Rectal smooth muscle tissue (tissue), 1 donor: Measurements from ENCODE around the gene PPM1F.

Experiments used
- H3K27ac ChIP-seq: one replicate; pipeline ENCODE4 v1.7.0; 2013; ENCODE audit warnings: low read depth, low read length, inconsistent platforms
- H3K27me3 ChIP-seq: one replicate; pipeline ENCODE4 v1.7.0; 2013; ENCODE audit warnings: low read length; ENCODE audit not compliant: control insufficient read depth, insufficient read depth
- H3K36me3 ChIP-seq: one replicate; pipeline ENCODE4 v1.7.0; 2013; ENCODE audit warnings: low read length; ENCODE audit not compliant: control insufficient read depth, insufficient read depth
- H3K4me1 ChIP-seq: one replicate; pipeline ENCODE4 v1.7.0; 2013; ENCODE audit warnings: low read length; ENCODE audit not compliant: control insufficient read depth, insufficient read depth
- H3K4me3 ChIP-seq: one replicate; pipeline ENCODE4 v1.7.0; 2013; ENCODE audit warnings: low read length
- H3K9ac ChIP-seq: one replicate; pipeline ENCODE4 v1.7.0; 2013; ENCODE audit warnings: low read length

Gene PPM1F

DNA sequence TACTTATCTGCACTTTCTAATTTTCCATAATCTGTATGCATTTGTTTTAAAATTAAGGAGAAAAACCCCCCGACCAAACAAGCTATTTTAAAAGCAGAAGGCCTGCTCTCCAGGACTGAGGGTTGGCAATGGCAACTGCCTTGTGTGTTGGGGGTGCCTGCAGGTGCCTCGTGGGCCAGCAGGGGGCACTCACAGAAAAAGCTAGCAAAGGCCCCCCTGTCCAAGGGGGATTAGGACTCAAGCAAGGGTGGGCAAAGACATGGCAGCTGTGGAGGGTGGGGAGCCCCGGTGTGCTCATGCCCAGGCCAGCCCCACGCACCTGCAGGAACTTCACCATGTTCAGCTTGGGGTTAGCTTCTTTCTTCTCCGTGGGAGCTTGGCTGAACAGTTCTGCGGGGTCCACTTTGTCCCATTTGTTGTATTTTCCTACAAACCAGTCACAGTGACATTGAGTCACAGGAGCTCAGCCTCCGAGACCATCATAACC is 19.7 kb upstream of the PPM1F start:
- H3K36me3 ChIP-seq, result peaks cover 52% of the 10 kb centered on the region

DNA sequence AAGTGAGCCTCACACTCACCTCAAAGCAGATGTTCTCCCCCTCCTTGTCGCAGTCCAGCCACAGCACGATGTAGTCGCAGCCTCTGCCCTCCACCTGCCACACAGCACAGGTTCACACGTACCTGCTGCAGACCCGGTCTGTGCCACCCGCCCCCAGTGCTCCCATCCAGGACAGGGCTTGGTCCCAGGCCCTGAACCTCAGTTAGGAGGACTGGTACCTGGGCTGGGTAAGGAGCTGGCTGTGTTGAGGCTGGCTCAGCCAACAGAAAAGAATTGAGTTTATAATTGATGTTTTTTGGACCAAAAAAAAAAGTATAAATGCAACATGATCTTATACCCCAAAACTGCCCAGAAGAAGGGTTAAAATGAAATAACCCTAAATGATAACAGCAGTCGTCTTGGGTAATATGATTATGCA is 19.2 kb upstream of the PPM1F start:
- H3K36me3 ChIP-seq, result peaks cover 56% of the 10 kb centered on the region
- no peak overlapping the region for H3K9ac ChIP-seq
- no peak overlapping the region for H3K4me3 ChIP-seq
- no peak overlapping the region for H3K27ac ChIP-seq
- no peaks in the 10 kb centered on the region for H3K4me1 ChIP-seq
- no peaks in the 10 kb centered on the region for H3K27me3 ChIP-seq

More for the DNA sequence above, 19.7 kb upstream of the PPM1F start:
- no peaks in the 10 kb centered on the region for H3K27me3 ChIP-seq
- H3K4me3 ChIP-seq, result no peak overlapping the region
- H3K4me1 ChIP-seq, result no peaks in the 10 kb centered on the region
- H3K27ac ChIP-seq, result no peak overlapping the region
- H3K9ac ChIP-seq, result no peak overlapping the region

DNA sequence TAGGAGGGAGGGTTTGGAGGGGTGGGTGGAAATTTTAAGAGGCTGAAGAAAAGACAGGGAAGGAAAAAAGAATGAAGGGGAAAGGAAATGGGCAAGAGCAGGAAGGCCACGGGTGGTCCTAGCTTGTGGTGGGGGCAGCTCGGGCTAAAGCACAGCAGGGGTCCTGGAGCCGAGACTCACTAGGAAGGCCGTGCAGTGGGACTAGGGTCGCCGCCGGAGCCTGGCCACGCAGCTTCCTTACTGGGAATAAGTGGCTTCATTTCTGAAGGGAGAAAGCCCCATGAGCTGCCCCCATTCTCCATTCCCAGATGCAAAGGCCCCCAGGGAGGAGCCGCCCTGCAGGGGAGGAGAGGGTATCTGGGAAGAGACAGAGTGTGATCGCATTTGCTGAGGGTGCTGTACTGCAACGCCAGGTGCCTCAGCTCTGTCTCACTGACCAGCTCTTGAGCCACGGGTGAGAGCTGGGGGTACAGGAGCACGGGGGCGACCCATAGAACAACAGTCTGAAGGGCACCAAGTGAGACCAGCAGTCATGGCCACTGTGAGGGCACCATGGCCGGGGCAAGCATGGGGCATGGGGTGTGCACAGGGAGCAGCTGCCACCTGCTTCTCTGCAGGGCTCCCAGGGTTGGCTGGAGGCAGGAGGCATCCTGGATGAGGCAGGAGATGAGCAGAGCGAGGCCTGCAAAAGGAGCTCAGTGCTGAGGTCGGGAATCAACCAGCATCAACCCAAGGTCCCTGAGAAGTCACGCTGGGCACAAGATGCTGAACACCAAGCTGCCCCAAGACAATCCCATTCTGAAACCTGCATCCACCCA is 18.4 kb upstream of the PPM1F start:
- no peaks in the 10 kb centered on the region for H3K27me3 ChIP-seq
- no peaks in the 10 kb centered on the region for H3K4me1 ChIP-seq
- H3K4me3 ChIP-seq, result no peak overlapping the region
- H3K27ac ChIP-seq, result no peak overlapping the region
- no peak overlapping the region for H3K9ac ChIP-seq
- peaks cover 60% of the 10 kb centered on the region for H3K36me3 ChIP-seq

DNA sequence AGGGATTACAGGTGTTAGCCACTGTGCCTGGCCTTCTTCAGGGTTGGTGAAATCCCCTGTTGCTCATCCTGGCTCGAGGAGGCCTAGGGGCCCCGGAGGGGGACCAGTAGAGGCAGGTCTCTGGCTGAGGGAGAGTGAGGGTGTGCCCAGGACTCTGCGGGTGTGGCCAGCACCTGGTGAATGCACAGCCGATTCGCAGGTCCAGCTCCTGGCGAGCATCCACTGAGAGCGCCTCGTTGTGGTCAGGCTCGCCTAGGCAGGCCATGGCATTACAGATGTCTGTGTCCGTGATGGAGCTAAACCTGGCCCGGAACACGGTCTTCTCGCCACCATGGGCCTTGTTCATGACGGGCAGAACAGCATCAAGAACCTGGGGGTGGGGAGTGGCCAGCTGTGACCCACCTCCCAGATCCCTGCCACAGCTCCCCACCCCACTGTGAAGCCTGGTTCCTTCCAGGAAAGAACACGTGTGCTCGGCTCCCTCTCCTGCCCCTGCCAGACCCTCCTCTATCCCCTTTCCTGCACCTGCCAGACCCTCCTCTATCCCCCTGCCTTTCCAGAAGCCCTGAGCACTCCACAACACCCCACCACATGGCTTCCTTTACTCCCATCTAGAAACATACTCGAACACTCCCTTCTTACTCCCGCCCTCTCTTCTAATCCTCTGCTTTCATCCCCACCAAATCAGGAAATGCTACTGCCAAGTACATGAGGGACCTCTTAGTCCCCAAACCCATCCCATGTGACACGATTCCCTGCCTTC is 17.6 kb upstream of the PPM1F start:
- Histone ChIP-seq H3K9ac (no peak overlapping the region), H3K36me3 (peaks cover 58% of the 10 kb centered on the region), H3K27ac (no peak overlapping the region), H3K4me1 (no peaks in the 10 kb centered on the region), H3K4me3 (no peak overlapping the region), H3K27me3 (no peaks in the 10 kb centered on the region)

DNA sequence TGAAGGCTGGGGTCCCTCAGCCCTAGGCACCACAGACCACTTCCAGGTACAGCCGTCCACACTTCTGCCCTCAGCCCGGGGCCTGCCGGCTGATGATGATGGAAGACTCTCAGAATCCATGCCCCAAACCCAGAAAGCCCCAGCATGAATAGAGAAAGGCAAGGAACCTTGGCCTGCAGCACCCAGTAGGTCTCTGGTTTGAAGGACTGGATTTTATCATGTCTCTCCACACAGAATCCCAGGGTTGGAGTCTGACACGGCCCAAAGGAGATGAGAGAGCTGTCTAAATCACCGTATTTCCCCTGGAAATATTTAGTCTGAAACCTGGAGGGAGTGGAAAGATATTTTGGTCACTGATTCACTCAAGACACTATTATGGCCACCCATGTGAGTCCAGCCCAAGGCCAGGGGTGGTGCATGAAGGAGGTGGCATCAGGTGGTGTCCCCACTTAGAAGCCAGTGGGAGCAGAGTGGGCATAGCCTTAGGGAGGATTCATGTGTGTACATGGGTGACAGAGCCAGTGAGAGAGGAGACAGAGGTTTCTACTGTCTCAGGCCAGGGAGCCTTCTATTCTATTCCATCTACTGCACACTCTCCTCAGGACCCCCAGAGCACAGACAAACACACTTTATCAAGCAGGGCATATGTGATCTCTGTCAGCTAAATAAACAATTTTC is 15.9 kb upstream of the PPM1F start:
- Histone ChIP-seq H3K4me3 (no peak overlapping the region), H3K27ac (no peak overlapping the region), H3K36me3 (peaks cover 59% of the 10 kb centered on the region), H3K9ac (no peak overlapping the region), H3K27me3 (no peaks in the 10 kb centered on the region), H3K4me1 (no peaks in the 10 kb centered on the region)

DNA sequence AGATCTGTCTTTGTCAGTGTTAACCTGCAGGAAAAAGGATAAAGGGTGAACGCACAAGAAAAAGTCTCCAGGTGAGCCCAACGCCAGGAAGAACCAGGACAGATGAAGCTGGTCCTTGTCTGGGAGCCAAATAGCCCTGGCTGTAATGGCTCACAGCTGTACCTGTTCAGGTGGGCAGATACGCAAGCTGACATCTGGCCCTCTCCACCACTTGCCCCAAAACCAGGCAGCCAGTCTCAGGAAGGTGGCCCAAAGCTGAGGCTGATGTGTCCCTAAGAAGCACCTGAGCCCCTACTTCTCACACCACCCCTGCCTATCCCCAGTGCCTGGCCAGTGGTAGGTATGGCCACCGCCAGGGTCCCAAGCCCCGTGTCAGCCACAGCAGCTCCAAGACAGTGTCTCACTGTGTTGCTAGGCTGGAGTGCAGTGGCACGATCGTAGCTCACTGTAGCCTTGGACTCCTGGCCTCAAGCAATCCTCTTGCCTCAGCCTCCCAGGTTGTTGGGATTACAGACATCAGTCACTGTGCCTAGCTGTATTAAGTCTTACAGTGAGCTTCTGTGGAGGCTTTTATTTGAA is 15.1 kb upstream of the PPM1F start:
- no peak overlapping the region for H3K9ac ChIP-seq
- peaks cover 56% of the 10 kb centered on the region for H3K36me3 ChIP-seq
- no peak overlapping the region for H3K27ac ChIP-seq
- no peaks in the 10 kb centered on the region for H3K27me3 ChIP-seq
- no peaks in the 10 kb centered on the region for H3K4me1 ChIP-seq
- no peak overlapping the region for H3K4me3 ChIP-seq

DNA sequence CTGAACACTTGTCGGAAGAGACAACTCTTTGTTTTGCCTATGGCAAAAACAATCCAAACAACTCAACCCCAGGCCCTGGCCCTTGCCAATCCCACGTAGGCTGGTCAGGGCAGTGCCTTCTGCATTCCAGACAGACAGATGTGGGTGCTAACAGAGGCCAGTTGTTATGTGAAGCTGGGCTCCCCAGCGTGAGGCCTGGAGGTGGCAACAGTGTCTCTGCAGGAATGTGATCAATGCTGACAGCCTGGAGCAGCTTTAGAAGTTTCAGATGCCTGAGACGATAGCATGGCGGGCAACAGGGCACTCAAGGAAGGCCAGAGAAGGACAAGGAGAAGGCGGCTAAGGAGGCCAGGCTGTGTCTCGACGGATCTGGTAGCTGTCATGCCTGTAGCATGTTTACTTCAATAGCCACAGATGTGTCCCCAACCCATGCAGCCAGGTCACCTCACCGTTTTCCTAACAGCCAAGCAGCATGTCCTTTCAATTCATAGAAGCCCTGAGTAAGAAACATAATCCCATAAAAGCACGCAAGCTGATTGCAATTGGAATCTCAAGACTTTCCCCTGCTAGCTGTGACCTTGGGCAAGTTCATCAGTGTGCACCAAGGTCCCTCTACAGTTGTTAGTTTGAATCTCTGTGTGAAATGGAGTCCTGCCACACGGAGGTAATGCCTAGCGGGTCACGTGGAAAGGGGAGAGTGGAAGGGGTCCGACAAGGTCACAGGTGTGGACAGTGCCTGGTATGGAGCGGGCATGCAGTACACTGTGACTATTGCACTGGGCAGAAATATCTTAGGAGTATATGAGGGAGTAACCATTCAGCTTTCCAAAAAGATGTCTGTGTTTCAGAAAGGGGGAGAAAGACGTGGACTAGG is 14.2 kb upstream of the PPM1F start:
- Histone ChIP-seq H3K4me3 (no peak overlapping the region), H3K9ac (no peak overlapping the region), H3K4me1 (no peaks in the 10 kb centered on the region), H3K27me3 (no peaks in the 10 kb centered on the region), H3K27ac (no peak overlapping the region), H3K36me3 (peaks cover 63% of the 10 kb centered on the region)

DNA sequence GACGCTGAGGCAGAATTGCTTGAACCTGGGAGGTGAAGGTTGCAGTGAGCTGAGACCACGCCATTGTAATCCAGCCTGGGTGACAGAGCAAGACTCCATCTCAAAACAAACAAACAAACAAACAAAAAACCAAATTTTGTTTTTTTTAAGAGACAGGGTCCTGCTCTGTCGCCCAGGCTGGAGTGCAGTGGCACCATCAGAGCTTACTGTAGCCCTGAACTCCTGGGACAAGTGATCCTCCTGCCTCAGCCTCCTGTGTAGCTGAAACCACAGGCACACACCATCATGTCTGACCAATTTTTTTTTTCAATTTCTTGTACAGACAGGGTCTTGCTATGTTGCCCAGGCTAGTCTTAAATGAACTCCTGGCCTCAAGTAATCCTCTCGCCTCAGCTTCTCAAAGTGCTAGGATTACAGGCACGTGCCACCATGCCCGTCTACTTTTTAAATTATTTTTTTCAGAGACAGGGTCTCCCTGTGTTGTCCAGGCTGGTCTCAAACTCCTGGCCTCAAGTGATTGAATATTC is 13.2 kb upstream of the PPM1F start:
- Histone ChIP-seq H3K36me3 (peaks cover 57% of the 10 kb centered on the region), H3K27me3 (no peaks in the 10 kb centered on the region), H3K27ac (no peak overlapping the region), H3K4me3 (no peak overlapping the region), H3K4me1 (no peaks in the 10 kb centered on the region), H3K9ac (no peak overlapping the region)

DNA sequence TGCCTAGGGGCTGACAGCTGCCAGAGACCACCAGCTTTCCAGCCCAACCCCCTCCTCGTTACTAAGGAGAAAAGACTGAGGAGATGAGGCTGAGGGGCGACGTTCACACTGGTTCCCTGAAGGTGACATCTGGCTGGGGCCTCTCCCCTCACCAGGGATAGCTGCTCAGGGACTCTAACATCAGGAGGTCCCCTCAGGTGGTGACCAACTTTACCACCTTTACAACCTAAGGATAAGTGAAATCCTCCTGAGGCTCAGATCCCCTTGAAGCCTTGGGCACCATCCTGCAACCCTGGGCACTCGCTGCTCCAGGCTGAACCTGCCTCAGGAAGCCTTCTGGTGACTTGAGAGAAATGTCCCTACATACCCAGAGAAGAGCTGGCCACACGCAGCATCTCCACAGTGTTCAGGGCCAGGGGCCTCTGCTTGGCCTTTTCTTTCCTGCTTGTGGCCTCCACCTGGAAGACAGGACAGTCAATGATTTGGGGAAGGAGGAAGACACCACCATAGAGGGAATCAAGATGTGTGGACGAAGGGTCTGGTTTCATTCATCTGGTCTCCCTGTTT is 12.4 kb upstream of the PPM1F start:
- Histone ChIP-seq H3K27me3 (no peaks in the 10 kb centered on the region), H3K9ac (no peak overlapping the region), H3K4me1 (no peaks in the 10 kb centered on the region), H3K36me3 (peaks cover 52% of the 10 kb centered on the region), H3K27ac (no peak overlapping the region), H3K4me3 (no peak overlapping the region)

DNA sequence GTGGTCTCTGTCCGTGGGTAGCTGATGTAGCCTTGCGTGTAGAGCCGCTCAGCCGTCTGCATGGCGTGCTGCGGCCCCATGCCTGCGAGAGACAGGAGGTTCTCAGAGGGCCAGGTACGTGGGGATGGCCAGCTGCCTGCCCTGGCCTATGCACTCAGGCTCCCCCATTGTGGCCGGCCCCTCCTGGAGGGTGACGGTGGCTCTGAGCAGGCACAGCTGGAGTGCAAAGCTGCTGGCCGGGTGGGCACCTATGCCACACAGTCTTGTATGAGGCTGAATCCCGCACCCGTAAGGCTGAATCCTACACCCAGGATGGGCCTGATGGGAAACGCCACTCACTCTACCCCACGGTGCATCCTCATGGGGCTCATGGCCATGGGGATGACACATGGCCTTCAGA is 11.6 kb upstream of the PPM1F start:
- Histone ChIP-seq H3K4me3 (no peak overlapping the region), H3K36me3 (peaks cover 52% of the 10 kb centered on the region), H3K9ac (no peak overlapping the region), H3K27me3 (no peaks in the 10 kb centered on the region), H3K4me1 (no peaks in the 10 kb centered on the region), H3K27ac (no peak overlapping the region)

DNA sequence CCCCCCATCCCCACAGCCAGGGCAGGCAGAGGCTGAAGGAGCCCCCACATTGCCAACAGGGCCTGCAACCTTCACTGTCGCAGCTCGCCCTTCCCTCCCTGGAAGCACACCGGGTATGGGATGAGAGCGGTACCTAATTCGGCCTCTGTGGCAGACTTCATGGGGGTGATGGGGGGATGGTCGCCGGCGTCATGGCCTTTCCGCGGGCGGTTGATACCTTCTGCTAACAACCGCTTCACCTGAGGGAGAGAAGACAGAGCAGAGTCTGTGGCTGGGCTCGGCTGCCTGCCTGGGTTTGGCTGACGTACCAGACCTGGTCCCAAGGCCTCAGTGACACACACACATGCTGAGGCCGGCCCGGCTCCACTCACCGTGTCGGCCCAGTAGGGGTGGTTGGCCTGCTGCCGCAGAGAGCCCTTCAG is 11.2 kb upstream of the PPM1F start:
- Histone ChIP-seq H3K27ac (no peak overlapping the region), H3K36me3 (peaks cover 50% of the 10 kb centered on the region), H3K4me3 (no peak overlapping the region), H3K9ac (no peak overlapping the region), H3K4me1 (no peaks in the 10 kb centered on the region), H3K27me3 (no peaks in the 10 kb centered on the region)
